Natural killer cell (primary cell): ENCODE measurements around the gene FAM162B. TPM values are rescaled to one million over a fixed set of nuclear protein-coding genes. Genes with fewer than 3 reads are reported as not detected.

Experiments
- ATAC-seq, 3 donors: fragments of 150-1000 bp in 2 of 3; fragments of 200-7000 bp in 1 of 3; cut with Tn5 transposase; 1 replicate in 1 of 3; 2 replicates in 2 of 3; pipeline ENCODE4 v1.10.0; 2021; ENCODE audit warnings: mild to moderate bottlenecking in 2 of 3, moderate library complexity in 2 of 3
- DNase-seq, 2 donors: peaks; one replicate each; pipeline versions ENCODE4 v3.0.0 to v3.0.0-alpha.2; 2013 to 2021; ENCODE audit warnings: mixed read lengths in 1 of 2
- H3K27ac ChIP-seq: one replicate; pipeline ENCODE4 v1.5.1; 2013; ENCODE audit warnings: mild to moderate bottlenecking, low read length
- H3K27me3 ChIP-seq: one replicate; pipeline ENCODE4 v1.6.1; 2013; ENCODE audit warnings: low read length; ENCODE audit not compliant: control insufficient read depth, insufficient read depth
- H3K36me3 ChIP-seq: one replicate; pipeline ENCODE4 v1.6.1; 2013; ENCODE audit warnings: low read length; ENCODE audit not compliant: control insufficient read depth, insufficient read depth
- H3K4me1 ChIP-seq: one replicate; pipeline ENCODE4 v1.6.1; 2013; ENCODE audit warnings: low read length; ENCODE audit not compliant: control insufficient read depth, insufficient read depth
- H3K4me3 ChIP-seq: one replicate; pipeline ENCODE4 v1.5.1; 2013; ENCODE audit warnings: low read length
- H3K9me3 ChIP-seq: one replicate; pipeline ENCODE4 v1.6.1; 2013; ENCODE audit warnings: low read length; ENCODE audit not compliant: control insufficient read depth, insufficient read depth
- H3K27ac Mint-ChIP-seq, 2 donors: one replicate each; pipeline ENCODE4 v1.8.0; 2022; ENCODE audit warnings: mild to moderate bottlenecking in 2 of 2, mixed read lengths in 2 of 2, moderate library complexity in 1 of 2
- H3K27me3 Mint-ChIP-seq, 2 donors: one replicate each; pipeline ENCODE4 v1.8.0; 2022; ENCODE audit warnings: low read depth in 2 of 2, mixed read lengths in 2 of 2
- H3K36me3 Mint-ChIP-seq: one replicate; pipeline ENCODE4 v1.8.0; 2022; ENCODE audit warnings: mixed read lengths
- H3K4me1 Mint-ChIP-seq, 2 donors: one replicate each; pipeline ENCODE4 v1.8.0; 2022; ENCODE audit warnings: mixed read lengths in 2 of 2
- H3K4me3 Mint-ChIP-seq: one replicate; pipeline ENCODE4 v1.8.0; 2022; ENCODE audit warnings: mild to moderate bottlenecking, moderate library complexity, mixed read lengths
- H3K9me3 Mint-ChIP-seq, 2 donors: one replicate each; pipeline ENCODE4 v1.8.0; 2022; ENCODE audit warnings: mixed read lengths in 2 of 2
- CTCF ChIP-seq: fragments of 200-600 bp; IDR thresholded peaks from one replicate; pipeline ENCODE4 v1.8.0; 2022; ENCODE audit warnings: antibody characterized with exemption
- WGBS: methylation state at CpG from one replicate; pipeline ENCODE4 v1.1.7; 2013; ENCODE audit warnings: missing lambda C conversion rate; ENCODE audit not compliant: insufficient coverage; 5-methylcytosine and 5-hydroxymethylcytosine counted together
- intact Hi-C: fragments of 100-400 bp; cut with micrococcal nuclease; formaldehyde crosslinking; loops from one replicate; pipeline ENCODE4 v1.14.2; 2022
- total RNA-seq, 4 donors: library from RNA; stranded (reverse); fragments of 120-200 nt in 1 of 4; gene quantifications; one replicate each; pipeline versions ENCODE4 v1.2.3 to v1.2.4, GENCODE V29; 2013 to 2022

FAM162B gene
- total RNA-seq, 3 donors from 2014 or later (not counting 1 experiment from before 2014, with no cell fraction given): not detected

GRCh38 chr6:116779573-116780164 lies 14.2 kb upstream of the FAM162B start:
- no peaks in the 10 kb centered on the region for H3K4me1 ChIP-seq
- DNase-seq: peak in 1 of 2 donors; percentile 13
- Mint-ChIP-seq H3K36me3 (no peaks in the 10 kb centered on the region), H3K4me1 (no peaks in the 10 kb centered on the region), H3K9me3 (no peaks in the 10 kb centered on the region), H3K27ac (no peak overlapping the region), H3K4me3 (no peak overlapping the region), H3K27me3 (peaks cover 6 to 7% of the 10 kb centered on the region in 2 donors)
- intact Hi-C loops: no loop called here
- 41% methylated on average over 10 of the region's 13 CpGs for WGBS
- peaks cover 2% of the 10 kb centered on the region for H3K27me3 ChIP-seq
- H3K36me3 ChIP-seq: no peaks in the 10 kb centered on the region
- TF ChIP-seq CTCF: no peak
- no peak overlapping the region for H3K27ac ChIP-seq
- no peaks in the 10 kb centered on the region for H3K9me3 ChIP-seq
- no peak for ATAC-seq
- H3K4me3 ChIP-seq: no peak overlapping the region

DNA sequence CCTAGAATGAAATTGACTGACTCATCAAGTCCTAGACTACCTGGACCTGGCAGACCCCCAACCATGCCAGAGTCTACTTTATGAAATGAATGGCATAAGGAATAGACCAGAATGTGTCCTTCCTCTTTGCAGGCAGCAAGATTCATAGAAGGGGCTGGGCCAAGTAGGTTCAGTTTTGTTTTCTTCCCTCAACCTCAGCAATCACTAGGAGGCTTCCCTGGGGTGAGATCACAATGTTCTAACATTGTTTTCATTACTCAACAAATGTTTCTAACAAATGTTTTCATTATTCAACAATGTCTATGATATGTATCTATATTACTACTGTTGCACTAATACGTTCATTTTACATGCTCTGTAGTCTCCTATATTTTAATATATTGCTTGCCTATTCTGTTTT lies 8.4 kb upstream of the FAM162B start:
- ATAC-seq (no peak), DNase-seq (no peak)
- no peak overlapping the region for H3K27ac ChIP-seq
- Mint-ChIP-seq H3K4me1 (no peaks in the 10 kb centered on the region), H3K9me3 (no peaks in the 10 kb centered on the region), H3K27me3 (peaks cover 3 to 11% of the 10 kb centered on the region in 2 donors), H3K27ac (no peak overlapping the region), H3K4me3 (no peak overlapping the region), H3K36me3 (no peaks in the 10 kb centered on the region)
- H3K36me3 ChIP-seq: no peaks in the 10 kb centered on the region
- intact Hi-C loops: no loop called here
- no peaks in the 10 kb centered on the region for H3K27me3 ChIP-seq
- no peaks in the 10 kb centered on the region for H3K9me3 ChIP-seq
- no peak overlapping the region for H3K4me3 ChIP-seq
- TF ChIP-seq CTCF: no peak
- H3K4me1 ChIP-seq: no peaks in the 10 kb centered on the region
- WGBS: no CpG with 5 or more reads among the region's 1 CpG

DNA sequence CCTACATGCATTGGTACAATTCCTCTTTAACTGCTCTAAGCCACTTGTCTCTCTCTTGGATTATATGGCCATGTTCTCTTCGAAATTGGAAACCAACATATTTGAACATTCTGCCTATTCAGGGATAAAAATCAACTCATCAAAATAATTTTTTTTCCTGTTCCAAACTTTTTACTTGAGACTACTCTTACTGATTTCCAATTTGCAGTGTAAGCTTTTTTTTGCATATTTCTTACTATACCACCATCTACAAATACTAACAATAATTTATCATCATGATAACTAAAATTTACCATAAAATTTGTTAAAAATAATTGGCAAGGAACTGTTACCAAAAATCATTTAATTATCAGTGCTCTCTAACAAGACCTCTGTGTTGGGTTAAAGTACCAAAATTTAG lies 6.9 kb upstream of the FAM162B start:
- Mint-ChIP-seq H3K27ac (no peak overlapping the region), H3K9me3 (no peaks in the 10 kb centered on the region), H3K36me3 (no peaks in the 10 kb centered on the region), H3K4me3 (no peak overlapping the region), H3K27me3 (peaks cover 3 to 14% of the 10 kb centered on the region in 2 donors), H3K4me1 (no peaks in the 10 kb centered on the region)
- no peak overlapping the region for H3K27ac ChIP-seq
- DNase-seq: no peak
- intact Hi-C loops: no loop called here
- no peaks in the 10 kb centered on the region for H3K36me3 ChIP-seq
- whole genome bisulfite sequencing: 86% methylated on average over 1 of the region's 1 CpG
- H3K4me3 ChIP-seq: no peak overlapping the region
- TF ChIP-seq CTCF: no peak
- H3K27me3 ChIP-seq: no peaks in the 10 kb centered on the region
- no peaks in the 10 kb centered on the region for H3K4me1 ChIP-seq
- no peak for ATAC-seq
- H3K9me3 ChIP-seq: no peaks in the 10 kb centered on the region

DNA sequence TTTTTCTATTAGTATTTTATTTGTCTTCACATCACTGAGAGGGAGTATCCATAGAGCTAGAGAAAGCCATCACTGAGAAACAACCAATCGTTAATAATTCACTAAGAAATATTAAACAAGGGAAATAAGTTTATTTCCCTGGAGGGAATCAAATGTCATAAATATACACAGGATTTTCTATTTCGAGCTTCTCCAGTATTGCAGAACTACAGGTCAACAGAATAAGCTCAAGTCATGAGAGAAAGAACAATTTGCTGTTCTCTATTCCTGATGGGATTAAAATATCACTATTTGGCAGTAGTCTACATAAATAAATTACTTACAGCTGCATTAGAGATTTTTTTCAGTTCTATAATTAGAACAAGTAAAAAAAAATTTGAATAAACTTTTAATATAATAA lies 2.2 kb upstream of the FAM162B start:
- Histone ChIP-seq H3K36me3 (no peaks in the 10 kb centered on the region), H3K27me3 (peaks cover 24% of the 10 kb centered on the region), H3K4me3 (no peak overlapping the region), H3K9me3 (no peaks in the 10 kb centered on the region), H3K4me1 (peaks cover 8% of the 10 kb centered on the region), H3K27ac (no peak overlapping the region)
- Mint-ChIP-seq H3K4me1 (peaks cover 0 to 9% of the 10 kb centered on the region in 2 donors), H3K36me3 (no peaks in the 10 kb centered on the region), H3K27me3 (peaks cover 27 to 38% of the 10 kb centered on the region in 2 donors), H3K9me3 (no peaks in the 10 kb centered on the region), H3K27ac (no peak overlapping the region), H3K4me3 (no peak overlapping the region)
- no peak for TF ChIP-seq CTCF
- 40% methylated on average over 1 of the region's 2 CpGs for WGBS
- intact Hi-C loops: no loop called here
- ATAC-seq (no peak), DNase-seq (no peak)
